ENCODE results near the gene CACNA1B. TPM values are rescaled to one million over a fixed set of nuclear protein-coding genes. Genes with fewer than 3 reads are reported as not detected.

CACNA1B gene
- total and polyA plus RNA-seq, 2 donors (not counting 1 experiment from before 2014, with no cell fraction given), result 0.15 TPM; not detected in 1

GRCh38 chr9:138053996-138054752 lies 176.6 kb downstream of the CACNA1B start:
- Histone ChIP-seq H3K4me2 (replicated peaks; ENCODE audit: low read depth, low read length, poor library complexity, severe bottlenecking) (no peak overlapping the region), H3K9ac (ENCODE audit: low read length) (no peak overlapping the region), H2AFZ (ENCODE audit: insufficient read depth, low read depth, low read length, poor library complexity, severe bottlenecking) (no peak overlapping the region), H3K79me2 (ENCODE audit: control insufficient read depth, insufficient read depth, low read length) (no peaks in the 10 kb centered on the region), H4K20me1 (ENCODE audit: control insufficient read depth, insufficient read depth, low read length, poor library complexity, severe bottlenecking) (no peaks in the 10 kb centered on the region), H3K27me3 (replicated peaks in 1 of 4; ENCODE audit: control extremely low read depth in 1 of 4, control insufficient read depth in 3 of 4, insufficient read depth in 4 of 4, low read length in 3 of 4) (no peaks in the 10 kb centered on the region), H3K36me3 (replicated peaks in 1 of 2; ENCODE audit: control extremely low read depth in 1 of 2, control insufficient read depth in 1 of 2, extremely low read depth in 1 of 2, insufficient read depth in 2 of 2, low read length in 1 of 2) (no peaks in the 10 kb centered on the region), H3K27ac (ENCODE audit: low read length in 2 of 2) (no peak overlapping the region), H3K9me3 (ENCODE audit: control extremely low read depth in 1 of 3, control insufficient read depth in 2 of 3, insufficient read depth in 1 of 3, low read length in 2 of 3) (no peaks in the 10 kb centered on the region), H3K4me3 (ENCODE audit: control extremely low read depth in 1 of 5, extremely low read depth in 1 of 5, insufficient read depth in 1 of 5, low read depth in 2 of 5, low read length in 4 of 5) (no peak overlapping the region), H3K4me1 (ENCODE audit: control insufficient read depth in 2 of 2, insufficient read depth in 2 of 2, low read length in 2 of 2) (no peaks in the 10 kb centered on the region)
- no peak for ATAC-seq (ENCODE audit: low read depth)
- Mint-ChIP-seq H3K27me3 (peaks cover 20% of the 10 kb centered on the region), H3K9me3 (ENCODE audit: insufficient read depth) (no peaks in the 10 kb centered on the region), H3K4me1 (no peaks in the 10 kb centered on the region), H3K27ac (no peak overlapping the region), H3K4me3 (no peak overlapping the region)
- intact Hi-C loops (cut with micrococcal nuclease), result no loop called here
- 38% methylated on average over 16 of the region's 16 CpGs for WGBS (ENCODE audit: insufficient coverage)
- no peak for TF ChIP-seq CTCF (IDR thresholded peaks at IDR 0.05)
- TF ChIP-seq EZH2 (IDR thresholded peaks at IDR 0.05; ENCODE audit: borderline replicate concordance, insufficient read depth, low read depth, low read length, poor library complexity, severe bottlenecking), result no peak
- DNase-seq, result no peak
- ChIA-PET CTCF (no interaction called here), POLR2A (no interaction called here)

GRCh38 chr9:138057726-138058125 lies 180.1 kb downstream of the CACNA1B start:
- H3K4me3 Mint-ChIP-seq, result no peak overlapping the region
- no peaks in the 10 kb centered on the region for H3K9me3 Mint-ChIP-seq (ENCODE audit: insufficient read depth)
- ChIA-PET POLR2A (no interaction called here), CTCF (no interaction called here)
- 54% methylated on average over 8 of the region's 8 CpGs for WGBS (ENCODE audit: insufficient coverage)
- no peak overlapping the region for H3K4me2 ChIP-seq (replicated peaks; ENCODE audit: low read depth, low read length, poor library complexity, severe bottlenecking)
- no peak overlapping the region for H2AFZ ChIP-seq (ENCODE audit: insufficient read depth, low read depth, low read length, poor library complexity, severe bottlenecking)
- intact Hi-C loops (cut with micrococcal nuclease), result no loop called here
- no peaks in the 10 kb centered on the region for H4K20me1 ChIP-seq (ENCODE audit: control insufficient read depth, insufficient read depth, low read length, poor library complexity, severe bottlenecking)
- H3K79me2 ChIP-seq (ENCODE audit: control insufficient read depth, insufficient read depth, low read length), result no peaks in the 10 kb centered on the region
- peaks cover 14% of the 10 kb centered on the region for H3K27me3 Mint-ChIP-seq
- H3K36me3 ChIP-seq (replicated peaks in 1 of 2; ENCODE audit: control extremely low read depth in 1 of 2, control insufficient read depth in 1 of 2, extremely low read depth in 1 of 2, insufficient read depth in 2 of 2, low read length in 1 of 2), result no peaks in the 10 kb centered on the region
- H3K27ac ChIP-seq (ENCODE audit: low read length in 2 of 2), result no peak overlapping the region
- H3K27ac Mint-ChIP-seq, result no peak overlapping the region
- peaks cover 0 to 5% (median 0%) of the 10 kb centered on the region in 4 experiments for H3K27me3 ChIP-seq (replicated peaks in 1 of 4; ENCODE audit: control extremely low read depth in 1 of 4, control insufficient read depth in 3 of 4, insufficient read depth in 4 of 4, low read length in 3 of 4)
- H3K9ac ChIP-seq (ENCODE audit: low read length), result no peak overlapping the region
- ATAC-seq (ENCODE audit: low read depth) (no peak), DNase-seq (no peak)
- no peak overlapping the region for H3K4me3 ChIP-seq (ENCODE audit: control extremely low read depth in 1 of 5, extremely low read depth in 1 of 5, insufficient read depth in 1 of 5, low read depth in 2 of 5, low read length in 4 of 5)
- H3K9me3 ChIP-seq (ENCODE audit: control extremely low read depth in 1 of 3, control insufficient read depth in 2 of 3, insufficient read depth in 1 of 3, low read length in 2 of 3), result no peaks in the 10 kb centered on the region
- H3K4me1 ChIP-seq (ENCODE audit: control insufficient read depth in 2 of 2, insufficient read depth in 2 of 2, low read length in 2 of 2), result no peaks in the 10 kb centered on the region
- no peaks in the 10 kb centered on the region for H3K4me1 Mint-ChIP-seq
- TF ChIP-seq CTCF (IDR thresholded peaks at IDR 0.05) (no peak), EZH2 (IDR thresholded peaks at IDR 0.05; ENCODE audit: borderline replicate concordance, insufficient read depth, low read depth, low read length, poor library complexity, severe bottlenecking) (no peak)
